GM19397 (cell line): ENCODE data around the gene TUBA1A.
"Not testable (repeated sequence)": the region's sequence is repeated elsewhere in the genome, so short reads cannot be mapped to it uniquely, and the experiment has no call there.

Source experiments
- ATAC-seq: cut with Tn5 transposase; IDR thresholded peaks from one replicate; pipeline ENCODE4 v1.9.1; 2021; ENCODE audit warnings: mild to moderate bottlenecking, moderate library complexity; ENCODE audit not compliant: unreplicated experiment

TUBA1A gene

GRCh38 chr12:49201595-49202295 is 12.9 kb upstream of the TUBA1A start:
- ATAC-seq: no peak

GRCh38 chr12:49200919-49201594 is 12.2 kb upstream of the TUBA1A start:
- ATAC-seq: no peak

- no peak for ATAC-seq
Measured at GRCh38 chr12:49198431-49199155, 9.7 kb upstream of the TUBA1A start.

GRCh38 chr12:49197256-49197655 is 8.4 kb upstream of the TUBA1A start:
- no peak for ATAC-seq

GRCh38 chr12:49195736-49196135 is 6.9 kb upstream of the TUBA1A start:
- ATAC-seq: no peak

GRCh38 chr12:49193746-49194145 is 4.9 kb upstream of the TUBA1A start:
- ATAC-seq: not testable (repeated sequence)

- not testable (repeated sequence) for ATAC-seq
Measured at GRCh38 chr12:49191498-49191897, 2.6 kb upstream of the TUBA1A start.

GRCh38 chr12:49190974-49191373 is 2.1 kb upstream of the TUBA1A start:
- ATAC-seq: no peak

- ATAC-seq: no peak
Measured at GRCh38 chr12:49189731-49190716, 1.1 kb upstream of the TUBA1A start.

- ATAC-seq: peak; percentile 46
Measured at GRCh38 chr12:49188201-49188915, 522 bp downstream of the TUBA1A start.

- ATAC-seq: no peak
Measured at GRCh38 chr12:49187184-49187583, 1.7 kb downstream of the TUBA1A start.

- ATAC-seq: not testable (repeated sequence)
Measured at GRCh38 chr12:49186307-49186706, 2.6 kb downstream of the TUBA1A start.

- not testable (repeated sequence) for ATAC-seq
Measured at GRCh38 chr12:49184697-49185096, 4.2 kb downstream of the TUBA1A start.

GRCh38 chr12:49183214-49183950 is 5.5 kb downstream of the TUBA1A start:
- ATAC-seq: not testable (repeated sequence)

- ATAC-seq: no peak
Measured at GRCh38 chr12:49174218-49174617, 14.7 kb downstream of the TUBA1A start.

- no peak for ATAC-seq
Measured at GRCh38 chr12:49170924-49171323, 18.0 kb downstream of the TUBA1A start.

- ATAC-seq: no peak
Measured at GRCh38 chr12:49165114-49165513, 23.8 kb downstream of the TUBA1A start.

- not testable (repeated sequence) for ATAC-seq
Measured at GRCh38 chr12:49161901-49162300, 27.0 kb downstream of the TUBA1A start.

GRCh38 chr12:49161092-49161795 is 27.6 kb downstream of the TUBA1A start:
- ATAC-seq: no peak
